Activated effector memory CD4-positive, alpha-beta T cell treated with anti-CD3 and anti-CD28 coated beads, Interleukin-2, amount 50 U/mL, for 16 hours (primary cell): Measurements from ENCODE around the gene ANO6.
"Not testable (repeated sequence)": the region's sequence is repeated elsewhere in the genome, so short reads cannot be mapped to it uniquely, and the experiment has no call there.

Source experiments
- DNase-seq: peaks from one replicate; pipeline ENCODE4 v3.0.0-alpha.2; 2020

The ANO6 gene

DNA sequence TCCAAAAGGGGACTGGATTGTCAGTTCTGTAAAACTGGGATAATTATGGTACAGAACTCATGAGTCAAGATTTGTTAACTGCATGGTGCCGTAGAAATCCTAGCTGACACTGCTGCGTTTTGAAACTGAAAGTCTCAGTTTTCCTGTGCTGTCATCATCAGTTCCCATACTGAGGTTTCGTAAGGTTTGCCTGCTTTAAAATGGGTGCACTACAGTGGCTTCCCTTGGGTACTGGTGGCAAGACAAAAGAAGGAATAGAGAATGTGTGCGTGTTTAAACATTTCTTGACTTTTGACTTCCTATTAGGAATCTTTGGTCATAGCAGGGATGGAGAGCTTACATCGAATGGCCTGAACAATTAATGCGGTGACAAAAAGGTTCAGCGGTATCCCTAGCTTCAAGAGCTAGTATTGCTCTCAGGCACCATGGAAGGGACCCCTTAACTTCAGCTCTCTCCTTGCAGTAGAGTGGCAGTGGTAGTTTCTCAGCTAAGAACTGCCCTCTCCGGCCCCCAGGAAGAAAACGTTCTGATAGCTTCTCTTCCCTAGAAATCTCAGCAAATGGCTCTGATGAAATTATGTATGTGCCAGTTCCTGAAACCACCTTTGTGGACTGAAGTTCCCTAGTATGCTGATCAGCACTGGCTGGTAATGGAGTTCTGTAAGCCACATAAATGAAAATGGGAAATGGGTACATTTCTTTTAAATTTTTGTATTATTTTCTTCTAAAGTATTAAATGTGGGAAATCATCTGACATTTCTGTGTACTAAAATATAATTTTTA, 28.9 kb downstream of the ANO6 start:
- DNase-seq = no peak

DNA sequence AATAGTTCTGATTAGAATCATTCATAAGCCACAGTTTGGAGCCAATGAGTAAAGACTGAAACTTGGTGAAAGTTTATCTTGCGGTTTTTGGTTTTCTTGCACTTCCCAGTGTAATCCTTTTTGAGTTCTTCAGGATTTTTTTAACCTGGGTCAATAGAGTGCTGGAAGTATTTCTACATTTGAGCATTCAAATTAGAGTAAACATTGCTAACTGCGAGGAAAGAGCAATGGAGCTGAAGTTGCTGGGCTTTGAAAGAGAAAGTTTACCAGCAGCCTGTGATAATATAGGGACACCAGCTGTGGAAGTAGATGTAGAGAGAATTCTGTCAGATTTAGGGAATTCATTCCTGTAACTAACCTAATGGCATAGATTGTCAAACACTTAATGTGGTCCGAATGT, 30.3 kb downstream of the ANO6 start:
- no peak for DNase-seq

DNA sequence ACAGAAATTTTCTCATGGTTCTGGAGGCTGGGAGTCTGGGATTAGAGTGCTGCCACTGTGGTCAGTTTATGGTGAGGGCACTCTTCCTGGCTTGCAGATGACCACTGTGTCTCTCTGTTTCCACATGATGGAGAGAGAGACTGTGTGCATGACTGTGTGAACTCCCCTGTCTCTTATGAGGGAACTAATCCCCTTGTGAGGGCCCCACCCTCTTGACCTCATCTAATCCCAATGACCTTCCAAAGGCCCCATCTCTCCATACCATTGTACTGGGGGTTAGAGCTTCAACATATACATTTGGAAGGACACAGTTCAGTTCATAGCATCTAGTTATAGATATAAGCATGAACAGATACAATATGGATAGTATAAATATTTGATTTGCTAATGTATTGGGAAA, 31.7 kb downstream of the ANO6 start:
- no peak for DNase-seq

DNA sequence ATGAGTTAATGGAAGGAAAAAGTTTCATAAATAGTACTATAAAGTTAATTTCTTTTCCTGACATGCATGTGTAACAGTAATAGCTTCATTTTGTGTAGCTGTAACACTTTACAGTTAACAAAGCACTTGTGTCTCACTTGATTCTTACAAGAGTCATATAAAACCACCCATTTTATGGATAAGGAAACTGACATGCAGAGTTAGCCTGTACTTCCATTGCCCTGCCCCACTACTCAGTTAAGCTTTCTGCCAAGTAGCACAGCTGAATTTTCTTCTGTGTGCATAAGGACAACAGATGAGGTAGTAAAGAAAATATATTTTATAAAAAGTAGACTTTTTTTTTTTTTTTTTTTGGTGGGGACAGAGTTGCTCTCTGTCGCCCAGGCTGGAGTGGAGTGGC, 32.2 kb downstream of the ANO6 start:
- DNase-seq = no peak

DNA sequence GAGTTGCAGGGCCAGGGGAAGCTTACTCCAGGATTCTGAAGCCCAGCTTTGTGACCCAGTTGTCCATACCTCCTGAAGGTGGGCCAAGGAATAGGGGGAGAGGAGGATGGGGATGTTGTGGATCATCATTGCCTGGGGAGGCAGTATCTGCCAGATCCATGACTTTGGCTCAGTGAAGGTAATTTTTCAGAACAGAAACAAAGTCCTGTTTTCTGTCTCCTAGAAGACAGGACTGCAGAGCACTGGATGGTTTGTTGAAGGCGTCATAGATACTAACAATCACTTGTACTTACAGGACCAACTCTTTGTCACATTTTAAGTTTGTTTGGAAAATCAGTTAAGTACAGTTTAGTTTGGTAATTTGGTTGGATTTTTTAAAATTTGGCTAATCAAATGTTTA, 38.4 kb downstream of the ANO6 start:
- no peak for DNase-seq

DNA sequence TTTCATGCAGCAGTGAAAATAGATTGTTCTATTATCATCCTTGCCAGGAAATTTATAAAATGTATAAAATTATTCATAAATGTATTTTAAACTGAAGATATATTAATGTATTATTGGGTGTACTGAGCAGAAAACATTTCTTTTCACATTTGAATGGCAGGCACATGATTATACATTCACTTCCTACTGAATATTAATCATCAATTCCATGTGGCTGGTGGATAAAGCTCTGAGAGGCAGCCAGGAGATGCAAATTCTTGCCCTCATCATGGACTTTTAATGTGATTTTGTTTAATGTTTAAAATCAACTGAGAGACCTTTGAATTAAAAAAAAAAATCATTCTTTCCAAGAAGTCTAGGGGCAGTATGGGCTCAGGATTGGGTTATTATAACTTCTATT, 40.8 kb downstream of the ANO6 start:
- no peak for DNase-seq

DNA sequence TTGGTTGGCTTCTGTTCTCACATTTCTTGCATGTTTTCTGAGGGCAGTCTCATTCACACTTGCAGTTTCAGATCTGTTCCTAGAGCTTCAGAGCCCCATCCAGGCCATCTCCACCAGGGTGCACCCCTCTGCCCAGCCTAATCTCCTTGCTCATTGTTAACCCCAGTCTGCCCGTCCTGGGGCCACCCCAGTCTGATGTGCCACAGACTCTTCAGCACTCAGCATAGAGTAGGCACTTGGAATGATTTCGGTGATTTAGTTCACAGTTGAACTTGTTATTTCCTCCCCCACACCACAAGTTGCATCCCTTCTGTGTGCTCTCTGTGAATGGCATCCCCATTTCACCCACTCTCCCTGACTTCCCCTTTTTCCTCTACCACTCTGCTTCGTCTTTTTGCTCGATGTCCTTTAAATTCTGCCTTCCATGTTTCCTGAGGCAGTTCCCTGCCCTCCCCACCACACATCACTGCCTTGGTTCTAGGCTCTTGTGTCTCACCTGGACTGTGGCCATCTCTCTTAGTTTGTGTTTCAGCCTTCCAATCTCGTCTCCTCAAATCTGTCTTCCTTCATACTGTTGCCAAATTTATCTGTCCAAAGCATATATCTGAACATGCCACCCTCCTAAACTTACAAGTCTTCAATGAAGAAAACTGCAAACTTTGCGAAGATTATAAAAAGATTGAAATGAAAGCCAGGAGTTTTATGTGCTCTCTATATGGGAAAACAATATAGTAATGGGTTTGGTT, 41.5 kb downstream of the ANO6 start:
- no peak for DNase-seq

DNA sequence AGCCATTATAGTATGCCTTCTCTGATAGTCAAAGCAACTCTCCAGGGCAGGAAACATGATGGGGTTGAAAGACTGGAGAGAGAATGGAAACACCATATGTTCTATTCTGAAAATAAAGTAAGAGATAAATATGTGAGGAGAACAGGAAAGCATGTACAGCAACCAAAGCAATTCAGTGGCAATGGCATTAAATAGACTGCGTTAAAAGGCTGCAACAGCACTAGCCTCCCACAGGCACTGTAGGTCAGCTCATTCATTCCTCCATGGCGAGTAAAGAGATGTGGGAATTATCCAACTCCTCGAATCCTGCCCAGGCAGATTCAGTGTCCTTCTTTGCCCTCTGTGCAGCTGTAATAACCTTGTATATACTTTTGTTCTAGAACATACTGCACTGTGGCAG, 43.8 kb downstream of the ANO6 start:
- DNase-seq = no peak

DNA sequence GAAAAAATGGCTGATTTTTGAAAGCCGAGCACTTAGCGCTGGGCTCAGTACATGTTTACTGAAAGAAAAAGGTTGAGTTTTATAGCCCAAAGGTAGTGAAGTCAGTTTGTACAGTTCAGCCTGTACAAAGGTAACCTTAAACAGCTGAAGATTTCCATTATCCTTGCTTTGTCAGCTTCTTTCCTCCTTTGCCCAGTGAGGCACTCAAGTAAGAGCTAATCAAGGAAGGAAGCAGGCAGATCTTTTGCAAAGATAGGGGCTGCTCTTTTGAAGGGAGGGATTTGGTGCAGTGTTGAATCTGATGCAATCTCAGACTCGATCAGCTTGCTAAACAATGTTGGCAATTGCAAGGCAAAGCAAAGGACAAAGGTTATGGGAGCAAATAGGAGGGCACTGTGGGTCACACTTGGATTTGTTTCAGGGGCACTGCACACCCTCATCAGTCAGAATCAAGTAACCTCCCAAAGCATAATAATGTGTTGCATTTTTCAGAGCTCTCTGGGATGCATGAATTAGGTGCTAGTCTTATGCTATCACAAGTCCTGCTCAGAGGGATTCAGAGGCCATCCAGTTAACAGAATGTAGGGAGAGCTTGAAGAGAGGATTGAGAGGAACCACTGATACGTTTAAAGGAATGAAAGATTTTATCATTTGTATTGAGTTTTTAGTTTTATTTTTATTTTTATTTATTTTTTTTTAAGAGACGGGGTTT, 44.4 kb downstream of the ANO6 start:
- no peak for DNase-seq

DNA sequence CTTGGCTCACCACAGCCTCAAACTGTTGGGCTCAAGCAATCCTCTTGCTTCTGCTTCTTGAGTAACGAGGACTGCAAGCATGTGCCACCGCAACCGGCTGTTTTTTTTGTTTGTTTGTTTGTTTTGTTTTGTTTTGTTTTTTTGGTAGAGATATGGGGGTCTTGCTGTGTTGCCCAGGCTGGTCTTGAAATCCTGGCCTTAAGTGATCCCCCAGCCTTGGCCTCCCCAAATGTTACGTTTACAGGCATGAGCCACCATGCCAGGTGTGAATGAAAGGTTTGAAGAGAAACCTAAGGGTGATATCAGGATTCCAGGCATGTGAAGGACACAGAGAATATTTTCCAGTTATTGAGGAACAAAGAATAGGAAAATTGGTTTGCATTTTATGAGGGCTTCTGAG, 45.0 kb downstream of the ANO6 start:
- DNase-seq = no peak

DNA sequence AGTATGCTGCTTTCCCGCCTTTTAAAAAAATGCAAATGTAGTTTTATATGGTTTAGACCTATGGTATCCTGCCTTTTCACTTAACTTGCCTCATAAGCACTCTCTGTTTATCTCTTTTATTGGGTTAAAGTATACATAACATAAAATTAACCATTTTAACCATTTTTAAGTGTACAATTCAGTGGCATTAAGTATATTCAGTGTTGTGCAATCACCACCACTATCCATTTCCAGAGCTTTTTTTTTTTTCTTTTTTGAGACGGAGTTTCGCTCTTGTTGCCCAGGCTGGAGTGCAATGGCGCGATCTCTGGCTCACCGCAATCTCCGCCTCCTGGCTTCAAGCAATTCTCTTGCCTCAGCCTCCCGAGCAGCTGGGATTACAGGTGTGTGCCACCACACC, 46.3 kb downstream of the ANO6 start:
- DNase-seq = not testable (repeated sequence)

DNA sequence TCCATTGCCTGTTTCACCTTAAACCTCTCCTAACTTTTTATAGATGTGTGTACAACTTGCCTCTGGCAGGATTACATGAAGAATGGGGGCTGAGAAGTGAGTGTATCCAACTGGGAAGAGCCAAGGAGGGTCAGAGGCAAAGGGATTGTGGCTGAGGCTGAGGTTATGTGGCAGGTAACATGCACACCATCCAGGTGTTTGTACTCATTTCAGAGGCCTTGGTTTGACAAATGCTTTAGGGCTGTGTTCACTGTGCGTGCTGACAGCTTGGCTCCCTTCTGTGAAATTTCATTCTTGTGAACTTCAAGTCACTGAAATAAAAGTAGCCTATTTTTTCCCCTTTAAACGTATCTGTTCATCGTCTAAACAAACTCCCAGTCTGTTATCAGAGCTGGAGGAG, 47.7 kb downstream of the ANO6 start:
- no peak for DNase-seq

DNA sequence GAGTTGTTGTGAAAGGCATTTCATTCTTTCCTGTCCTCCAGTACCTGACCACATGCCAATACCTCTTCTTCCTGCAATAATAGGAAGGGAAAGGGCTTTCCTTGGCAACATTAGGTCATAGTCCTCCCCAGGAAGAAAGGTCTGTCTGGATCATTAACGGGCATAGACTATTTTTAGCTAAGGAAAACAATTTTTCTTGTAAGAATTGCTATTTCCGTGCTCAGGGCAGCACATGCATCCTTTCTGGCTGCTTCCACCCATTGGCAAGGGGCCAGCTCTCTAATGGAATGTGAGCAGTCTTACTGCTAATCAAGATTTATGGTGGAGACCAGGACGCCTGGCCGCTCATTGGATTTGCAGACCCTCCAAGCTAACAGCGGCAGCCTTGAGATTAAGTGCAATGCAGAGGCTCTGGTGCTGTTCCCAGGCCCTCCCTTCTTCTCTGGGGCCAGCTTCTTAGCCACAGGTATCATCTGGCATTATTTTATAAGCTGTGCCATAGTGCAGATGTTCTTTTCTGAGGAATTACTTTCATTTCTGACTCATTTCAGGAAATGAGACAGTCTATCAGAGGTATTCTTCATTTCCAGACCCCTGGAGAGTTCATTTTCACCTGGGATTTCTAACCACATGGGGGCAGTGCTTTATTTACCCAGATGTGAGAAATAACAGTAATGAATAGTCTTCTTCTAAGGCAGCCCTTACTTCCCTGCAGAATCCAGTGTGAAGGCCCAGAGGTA, 52.9 kb downstream of the ANO6 start:
- DNase-seq = no peak

DNA sequence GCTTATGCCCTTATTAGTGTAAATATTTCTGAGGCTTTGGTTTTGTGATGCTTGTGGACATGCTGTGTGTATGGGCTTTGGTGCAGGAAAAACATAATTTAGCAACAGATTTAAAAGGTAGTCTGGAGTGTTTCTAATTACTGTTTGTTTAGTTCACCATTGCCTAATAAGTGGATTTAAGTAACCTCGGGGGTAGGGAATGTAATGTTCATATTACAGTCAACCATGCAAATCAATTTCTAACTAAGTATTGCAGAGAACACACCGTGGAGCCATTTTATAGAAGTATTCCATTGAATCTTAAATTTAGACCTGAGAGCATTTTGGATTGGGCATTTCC, 53.5 kb downstream of the ANO6 start:
- no peak for DNase-seq

DNA sequence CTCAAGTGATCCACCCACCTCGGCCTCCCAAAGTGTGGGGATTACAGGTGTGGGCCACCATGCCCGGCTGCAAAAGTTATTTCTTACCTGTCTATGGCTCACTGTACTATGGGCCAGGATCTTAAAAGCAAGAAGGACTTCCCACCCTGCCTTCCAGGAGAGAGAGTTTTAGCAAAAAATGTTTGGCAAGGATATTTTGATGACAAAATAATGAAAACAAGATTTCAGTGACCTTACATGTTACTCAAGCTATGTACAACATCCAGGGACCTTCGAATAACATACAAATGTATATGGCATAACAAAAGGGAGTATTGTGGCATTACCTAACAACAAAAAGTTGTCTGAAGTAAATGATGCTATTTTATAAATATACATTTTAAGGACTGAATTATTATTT, 55.1 kb downstream of the ANO6 start:
- no peak for DNase-seq

DNA sequence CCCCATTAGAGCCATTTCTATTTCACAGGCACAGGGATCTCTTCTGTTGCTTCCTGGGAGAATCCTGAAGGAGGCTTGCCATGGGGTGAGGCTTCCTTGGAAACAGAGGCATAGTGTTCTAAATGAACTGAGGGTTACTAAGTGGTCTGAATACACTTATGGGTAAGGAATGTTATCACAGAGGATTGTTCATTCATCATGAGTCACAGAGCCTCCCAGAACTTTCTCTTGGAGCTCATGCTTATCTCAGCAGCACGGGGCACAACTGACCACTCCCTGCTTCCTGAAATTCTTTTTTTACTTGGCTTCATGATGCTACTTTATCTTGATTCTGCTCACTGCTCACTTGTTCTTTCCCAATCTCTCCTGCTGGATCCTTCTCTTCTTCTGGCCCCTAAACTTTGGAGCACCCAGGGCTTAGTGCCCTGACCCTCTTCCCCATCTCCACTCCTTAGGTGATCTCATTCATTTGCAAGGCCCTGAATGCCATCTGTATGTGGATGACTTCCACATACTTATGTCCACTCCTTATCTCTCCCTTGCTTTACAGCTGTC, 57.9 kb downstream of the ANO6 start:
- DNase-seq = no peak

DNA sequence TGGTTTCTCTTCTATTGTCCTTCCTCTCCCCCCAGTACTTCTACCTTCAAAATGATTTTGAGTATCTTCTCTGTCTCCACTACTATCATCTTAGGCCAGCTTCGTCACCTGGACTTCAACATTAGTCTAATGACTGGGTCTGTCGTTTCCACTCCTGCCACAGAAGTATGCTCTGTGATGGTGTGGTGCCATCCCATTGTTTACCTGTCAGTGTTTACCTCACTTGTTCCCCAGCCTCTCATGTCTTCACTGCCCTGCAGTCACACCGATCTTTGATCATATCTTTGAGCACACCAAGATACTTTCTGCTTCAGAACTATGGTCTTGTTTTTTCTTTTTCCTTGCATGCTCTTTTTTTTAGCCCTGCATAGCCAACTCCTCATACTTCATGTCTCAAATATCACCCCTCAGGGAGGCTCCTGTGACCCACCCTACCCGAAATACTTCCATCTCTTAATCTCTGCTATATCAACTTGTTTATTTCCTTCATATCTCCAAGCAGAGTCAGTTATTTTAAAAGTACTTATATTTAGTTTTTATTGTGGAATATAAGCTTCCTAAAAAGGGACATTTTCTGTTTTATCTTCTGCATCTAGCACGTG, 60.4 kb downstream of the ANO6 start:
- no peak for DNase-seq

DNA sequence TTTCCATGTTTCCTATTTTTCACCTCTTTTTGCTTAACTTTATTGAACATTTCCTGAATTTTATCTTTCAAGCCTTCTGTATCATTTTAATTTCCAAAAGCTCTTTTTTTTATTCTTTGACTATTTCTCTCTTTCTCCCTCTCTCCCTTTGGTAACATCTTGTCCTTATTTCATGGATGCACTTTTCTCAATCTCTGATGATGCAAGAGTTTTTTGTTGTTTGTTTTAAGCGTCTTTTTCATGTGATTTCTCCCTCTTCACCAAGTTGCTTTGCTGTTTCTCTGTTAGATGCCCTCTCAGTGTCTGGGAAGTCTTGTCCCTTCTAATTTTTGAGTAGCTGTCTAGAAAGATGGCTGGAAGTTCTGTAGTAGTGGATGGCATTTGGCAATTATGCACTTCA, 62.6 kb downstream of the ANO6 start:
- no peak for DNase-seq

DNA sequence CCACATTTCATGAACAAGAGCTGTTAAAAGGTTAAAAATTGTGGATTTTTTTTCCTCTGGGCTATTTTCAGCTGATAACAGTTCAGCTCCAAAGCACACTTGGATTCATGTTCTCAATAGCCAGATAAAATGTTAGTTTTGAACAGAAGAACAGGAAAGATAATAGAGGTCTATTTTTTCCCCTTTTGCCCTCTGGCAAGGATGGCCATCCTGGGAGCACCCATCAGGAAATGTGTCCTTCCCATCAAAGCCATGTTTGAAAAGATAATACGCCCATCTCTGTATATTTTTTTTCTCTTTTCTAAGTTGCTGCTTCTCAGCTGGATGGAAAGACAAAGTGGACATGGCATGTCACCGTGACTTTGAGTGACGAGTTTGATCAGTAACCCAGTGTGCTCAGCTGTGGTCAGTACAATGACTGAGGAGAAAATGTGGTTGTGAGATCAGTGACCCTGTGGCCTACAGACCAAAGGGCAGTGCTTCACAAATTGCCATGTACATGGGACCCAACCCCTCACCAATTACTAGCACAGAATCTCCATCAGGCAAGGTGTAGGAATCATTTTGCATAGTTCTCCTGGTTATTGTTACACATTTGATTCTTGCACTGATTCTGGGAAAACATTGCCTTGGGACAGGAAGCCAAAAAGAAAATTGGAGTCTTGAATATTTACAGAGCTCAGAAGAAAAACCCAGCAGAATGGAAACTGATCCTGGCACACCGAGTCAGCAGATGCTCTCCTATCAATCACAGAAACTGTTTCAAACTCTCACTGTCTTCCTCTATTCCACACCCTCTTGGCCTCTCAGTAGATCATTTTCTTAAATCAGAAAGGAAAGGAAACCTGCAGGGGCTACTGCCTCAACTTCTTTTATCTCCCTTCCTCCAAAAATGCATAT, 64.3 kb downstream of the ANO6 start:
- no peak for DNase-seq

DNA sequence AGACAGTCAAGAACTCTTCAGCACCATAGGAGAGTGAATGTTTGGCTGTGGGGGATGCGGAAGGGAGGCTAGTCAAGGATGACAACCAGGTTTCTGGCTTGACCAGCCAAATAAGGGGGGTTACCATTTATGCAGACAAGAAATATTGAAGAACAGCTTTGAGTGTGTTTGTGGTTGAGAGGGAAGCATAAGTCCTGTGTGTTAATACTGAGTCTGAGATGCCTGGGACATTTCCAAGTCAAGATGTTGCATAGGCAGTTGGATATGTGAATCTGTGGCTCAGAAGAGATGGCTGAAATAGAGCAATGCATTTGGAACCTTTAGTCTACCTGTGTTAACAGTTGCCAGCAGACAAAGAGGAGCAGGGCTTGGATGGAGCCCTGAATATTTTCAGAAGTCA, 66.1 kb downstream of the ANO6 start:
- DNase-seq = no peak

DNA sequence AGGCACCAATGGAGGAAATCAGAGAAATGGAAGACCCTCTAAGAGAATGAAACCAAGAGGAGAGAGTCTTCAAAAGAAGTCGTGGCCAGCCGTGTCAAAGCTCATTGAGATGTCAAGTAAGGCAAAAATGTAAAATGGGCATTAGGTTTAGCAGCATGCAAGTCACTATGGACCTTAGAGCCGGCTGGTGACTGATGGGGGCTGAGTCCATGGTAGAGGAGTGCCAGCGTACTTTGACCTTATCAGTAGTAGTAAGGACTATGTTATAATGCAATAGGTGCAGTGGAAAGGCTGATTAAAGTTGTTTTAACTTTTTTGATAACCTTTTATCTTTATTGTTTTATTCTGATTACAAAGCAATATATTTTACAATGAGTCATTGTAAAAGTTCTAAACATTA, 66.5 kb downstream of the ANO6 start:
- DNase-seq = no peak
